ENCODE data around the gene ST3GAL4. TPM values are rescaled to one million over a fixed set of nuclear protein-coding genes. Genes with fewer than 3 reads are reported as not detected.
"Not testable (repeated sequence)": the region's sequence is repeated elsewhere in the genome, so short reads cannot be mapped to it uniquely, and the experiment has no call there.

Gene ST3GAL4
- total RNA-seq, 4 donors from 2014 or later: 40.0 to 52.4 (median 40.5) TPM

- Histone ChIP-seq H3K9me3 (no peaks in the 10 kb centered on the region), H3K27ac (replicated peaks in 1 of 4) (peak overlapping the region in 1 of 4 donors; percentile 44), H3K36me3 (no peaks in the 10 kb centered on the region), H3K4me1 (peaks cover 63 to 75% (median 65%) of the 10 kb centered on the region in 4 donors), H3K27me3 (no peaks in the 10 kb centered on the region), H3K4me3 (no peak overlapping the region)
- no peak for DNase-seq (ENCODE audit: extremely low spot score)
- intact Hi-C loops (cut with DNase I): no loop called here
- 77% methylated on average over 4 of the region's 10 CpGs for WGBS
- TF ChIP-seq CTCF (IDR thresholded peaks at IDR 0.05) (no peak), POLR2AphosphoS5 (IDR thresholded peaks at IDR 0.05) (no peak), EP300 (IDR thresholded peaks at IDR 0.05) (no peak)
These were observed 8.3 kb downstream of the ST3GAL4 start for GRCh38 chr11:126363706-126364248.

GRCh38 chr11:126364735-126365134 is 9.2 kb downstream of the ST3GAL4 start:
- WGBS: 50% methylated on average over 2 of the region's 9 CpGs
- peaks cover 53 to 68% (median 57%) of the 10 kb centered on the region in 4 donors for H3K4me1 ChIP-seq
- DNase-seq (ENCODE audit: extremely low spot score); H3K36me3 ChIP-seq; H3K27ac ChIP-seq (replicated peaks in 1 of 4); H3K9me3 ChIP-seq; intact Hi-C loops (cut with DNase I); H3K4me3 ChIP-seq; H3K27me3 ChIP-seq: not testable (repeated sequence)

GRCh38 chr11:126365508-126365907 is 10.0 kb downstream of the ST3GAL4 start:
- Histone ChIP-seq H3K27ac (replicated peaks in 1 of 4) (peak overlapping the region in 1 of 4 donors; percentile 48), H3K4me1 (peaks cover 45 to 60% (median 50%) of the 10 kb centered on the region in 4 donors)
- H3K36me3 ChIP-seq; DNase-seq (ENCODE audit: extremely low spot score); H3K27me3 ChIP-seq; intact Hi-C loops (cut with DNase I); H3K9me3 ChIP-seq; H3K4me3 ChIP-seq: not testable (repeated sequence)
- 88% methylated on average over 4 of the region's 5 CpGs for WGBS

GRCh38 chr11:126366064-126366822 is 10.8 kb downstream of the ST3GAL4 start:
- Histone ChIP-seq H3K36me3 (no peaks in the 10 kb centered on the region), H3K27me3 (no peaks in the 10 kb centered on the region), H3K4me1 (peaks cover 39 to 54% (median 49%) of the 10 kb centered on the region in 4 donors), H3K27ac (replicated peaks in 1 of 4) (peak overlapping the region in 2 of 4 donors; percentile 19 to 24), H3K9me3 (no peaks in the 10 kb centered on the region), H3K4me3 (no peak overlapping the region)
- intact Hi-C loops (cut with DNase I): no loop called here
- WGBS: 70% methylated on average over 13 of the region's 19 CpGs
- TF ChIP-seq POLR2A (IDR thresholded peaks at IDR 0.05; ENCODE audit: low read depth) (no peak), POLR2AphosphoS5 (IDR thresholded peaks at IDR 0.05) (no peak), EP300 (IDR thresholded peaks at IDR 0.05) (no peak), CTCF (IDR thresholded peaks at IDR 0.05) (no peak)
- no peak for DNase-seq (ENCODE audit: extremely low spot score)

- H3K4me3 ChIP-seq; H3K27me3 ChIP-seq; H3K9me3 ChIP-seq; H3K36me3 ChIP-seq; DNase-seq (ENCODE audit: extremely low spot score); intact Hi-C loops (cut with DNase I): not testable (repeated sequence)
- Histone ChIP-seq H3K4me1 (peaks cover 34 to 54% (median 46%) of the 10 kb centered on the region in 4 donors), H3K27ac (replicated peaks in 1 of 4) (peak overlapping the region in 1 of 4 donors; percentile 24)
- WGBS: 84% methylated on average over 9 of the region's 14 CpGs
These were observed 11.6 kb downstream of the ST3GAL4 start for GRCh38 chr11:126366823-126367654.

GRCh38 chr11:126367806-126368205 is 12.3 kb downstream of the ST3GAL4 start:
- intact Hi-C loops (cut with DNase I); H3K4me3 ChIP-seq; H3K27me3 ChIP-seq; DNase-seq (ENCODE audit: extremely low spot score); H3K36me3 ChIP-seq; H3K9me3 ChIP-seq; H3K27ac ChIP-seq (replicated peaks in 1 of 4): not testable (repeated sequence)
- WGBS: 95% methylated on average over 5 of the region's 5 CpGs
- H3K4me1 ChIP-seq: peaks cover 28 to 54% (median 42%) of the 10 kb centered on the region in 4 donors

- peaks cover 26 to 53% (median 42%) of the 10 kb centered on the region in 4 donors for H3K4me1 ChIP-seq
- H3K27ac ChIP-seq (replicated peaks in 1 of 4); H3K27me3 ChIP-seq; intact Hi-C loops (cut with DNase I); DNase-seq (ENCODE audit: extremely low spot score); H3K36me3 ChIP-seq; H3K4me3 ChIP-seq; H3K9me3 ChIP-seq: not testable (repeated sequence)
- 82% methylated on average over 6 of the region's 11 CpGs for WGBS
These were observed 13.0 kb downstream of the ST3GAL4 start for GRCh38 chr11:126368336-126369119.
